ENCODE data around the gene AFAP1. TPM values are rescaled to one million over a fixed set of nuclear protein-coding genes. Genes with fewer than 3 reads are reported as not detected.

Gene AFAP1
- total RNA-seq, 2 donors from 2014 or later, result 18.2 to 22.5 TPM

- peaks cover 26% of the 10 kb centered on the region for H3K9me3 ChIP-seq (ENCODE audit: control insufficient read depth, low read length)
- H3K4me1 ChIP-seq (ENCODE audit: control insufficient read depth, insufficient read depth, low read length), result no peaks in the 10 kb centered on the region
- no peak for TF ChIP-seq CTCF (conservative IDR thresholded peaks at IDR 0.05)
- peaks cover 28% of the 10 kb centered on the region for H3K9me3 Mint-ChIP-seq
- H3K4me3 Mint-ChIP-seq, result no peak overlapping the region
- H3K36me3 ChIP-seq (ENCODE audit: control insufficient read depth, insufficient read depth, low read length), result peaks cover 62% of the 10 kb centered on the region
- H3K4me3 ChIP-seq (ENCODE audit: low read length), result no peak overlapping the region
- no peak for DNase-seq
- no peak overlapping the region for H3K27ac ChIP-seq (ENCODE audit: low read depth, low read length)
- no peaks in the 10 kb centered on the region for H3K27me3 Mint-ChIP-seq (ENCODE audit: insufficient read depth)
- no peak overlapping the region for H3K9ac ChIP-seq (ENCODE audit: extremely low read depth, low read length, poor library complexity, severe bottlenecking)
- H3K27ac Mint-ChIP-seq, result no peak overlapping the region
- H3K36me3 Mint-ChIP-seq (ENCODE audit: low read depth), result peaks cover 80% of the 10 kb centered on the region
- no peaks in the 10 kb centered on the region for H3K4me1 Mint-ChIP-seq
- 100% methylated on average over 1 to 2 of the region's 2 CpGs for WGBS, 2 experiments (ENCODE audit: insufficient coverage in 1 of 2, insufficient read length in 1 of 2)
- no peaks in the 10 kb centered on the region for H3K27me3 ChIP-seq (ENCODE audit: control insufficient read depth, insufficient read depth, low read length, poor library complexity, severe bottlenecking)
Measured at GRCh38 chr4:7830747-7831146, 108.9 kb downstream of the AFAP1 start.

DNA sequence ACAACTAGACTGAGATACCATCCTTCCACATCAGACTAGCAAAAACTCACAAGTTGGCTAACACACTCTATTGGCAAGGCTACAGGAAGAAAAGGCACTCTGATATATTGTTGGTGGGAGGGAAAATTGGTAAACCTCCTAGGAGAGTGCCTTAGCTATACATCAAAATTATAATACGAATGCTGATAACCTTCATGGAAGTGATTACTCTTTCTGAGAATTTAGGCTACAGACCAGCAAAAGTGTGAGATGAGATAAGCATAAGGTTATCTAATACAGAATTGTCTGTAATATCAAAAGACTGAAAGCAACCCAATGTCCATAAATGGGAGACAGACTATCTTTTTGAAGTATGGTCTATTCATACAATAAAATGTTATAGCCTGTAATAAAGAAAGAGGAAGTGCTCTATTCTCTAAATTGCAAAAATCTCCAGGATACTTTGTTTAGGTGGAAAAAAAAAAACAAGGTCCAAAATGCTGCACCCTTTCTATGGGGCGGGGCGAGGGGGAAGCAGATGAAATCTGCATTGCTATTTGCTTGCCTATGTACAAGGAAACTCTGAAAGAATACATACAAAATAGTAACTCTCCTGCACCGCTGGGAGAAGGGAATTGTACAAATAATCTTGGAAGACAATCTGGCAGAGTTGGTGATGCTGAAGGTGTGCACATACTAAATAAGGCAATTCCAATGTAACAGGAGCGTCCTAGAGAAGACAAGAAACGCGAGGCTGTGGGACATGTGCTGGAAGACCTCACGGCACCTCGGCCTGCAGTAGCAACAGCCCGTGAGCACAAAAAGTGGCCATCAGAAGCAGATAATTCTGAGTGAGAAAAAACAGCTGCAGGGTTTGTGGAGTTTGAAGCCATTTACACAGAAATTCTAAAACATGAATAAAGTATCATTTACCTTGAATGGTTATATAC, 109.7 kb downstream of the AFAP1 start:
- no peak for DNase-seq
- 84 to 87% methylated on average over 7 to 10 of the region's 10 CpGs for WGBS, 2 experiments (ENCODE audit: insufficient coverage in 1 of 2, insufficient read length in 1 of 2)
- Mint-ChIP-seq H3K4me1 (no peaks in the 10 kb centered on the region), H3K9me3 (peaks cover 28% of the 10 kb centered on the region), H3K36me3 (ENCODE audit: low read depth) (peaks cover 79% of the 10 kb centered on the region), H3K27ac (no peak overlapping the region), H3K4me3 (no peak overlapping the region), H3K27me3 (ENCODE audit: insufficient read depth) (no peaks in the 10 kb centered on the region)
- Histone ChIP-seq H3K36me3 (ENCODE audit: control insufficient read depth, insufficient read depth, low read length) (peaks cover 66% of the 10 kb centered on the region), H3K27me3 (ENCODE audit: control insufficient read depth, insufficient read depth, low read length, poor library complexity, severe bottlenecking) (no peaks in the 10 kb centered on the region), H3K4me1 (ENCODE audit: control insufficient read depth, insufficient read depth, low read length) (no peaks in the 10 kb centered on the region), H3K9me3 (ENCODE audit: control insufficient read depth, low read length) (peaks cover 26% of the 10 kb centered on the region), H3K4me3 (ENCODE audit: low read length) (no peak overlapping the region), H3K9ac (ENCODE audit: extremely low read depth, low read length, poor library complexity, severe bottlenecking) (no peak overlapping the region), H3K27ac (ENCODE audit: low read depth, low read length) (no peak overlapping the region)
- no peak for TF ChIP-seq CTCF (conservative IDR thresholded peaks at IDR 0.05)

- peaks cover 20% of the 10 kb centered on the region for H3K9me3 ChIP-seq (ENCODE audit: control insufficient read depth, low read length)
- no peaks in the 10 kb centered on the region for H3K27me3 Mint-ChIP-seq (ENCODE audit: insufficient read depth)
- H3K4me3 ChIP-seq (ENCODE audit: low read length), result no peak overlapping the region
- no peak overlapping the region for H3K9ac ChIP-seq (ENCODE audit: extremely low read depth, low read length, poor library complexity, severe bottlenecking)
- no peaks in the 10 kb centered on the region for H3K27me3 ChIP-seq (ENCODE audit: control insufficient read depth, insufficient read depth, low read length, poor library complexity, severe bottlenecking)
- WGBS, 2 experiments (ENCODE audit: insufficient coverage in 1 of 2, insufficient read length in 1 of 2), result 86 to 93% methylated on average over 6 of the region's 6 CpGs
- no peak overlapping the region for H3K27ac Mint-ChIP-seq
- H3K4me3 Mint-ChIP-seq, result no peak overlapping the region
- TF ChIP-seq CTCF (conservative IDR thresholded peaks at IDR 0.05), result no peak
- no peak for DNase-seq
- peaks cover 3% of the 10 kb centered on the region for H3K4me1 Mint-ChIP-seq
- H3K36me3 ChIP-seq (ENCODE audit: control insufficient read depth, insufficient read depth, low read length), result peaks cover 67% of the 10 kb centered on the region
- peaks cover 5% of the 10 kb centered on the region for H3K4me1 ChIP-seq (ENCODE audit: control insufficient read depth, insufficient read depth, low read length)
- peak overlapping the region; percentile 27 for H3K27ac ChIP-seq (ENCODE audit: low read depth, low read length)
- peaks cover 76% of the 10 kb centered on the region for H3K36me3 Mint-ChIP-seq (ENCODE audit: low read depth)
- peaks cover 22% of the 10 kb centered on the region for H3K9me3 Mint-ChIP-seq
Measured at GRCh38 chr4:7828793-7829301, 110.8 kb downstream of the AFAP1 start.
